NOMO-1 treated with DMSO at 0.1 percent for 48 hours (cell line): ENCODE results near the gene PLIN5.

ENCODE experiments used
- DNase-seq: peaks from one replicate; lab custom pipeline; 2025; ENCODE audit not compliant: unreplicated experiment; lab: John Stamatoyannopoulos, UW

Gene PLIN5, protein sequence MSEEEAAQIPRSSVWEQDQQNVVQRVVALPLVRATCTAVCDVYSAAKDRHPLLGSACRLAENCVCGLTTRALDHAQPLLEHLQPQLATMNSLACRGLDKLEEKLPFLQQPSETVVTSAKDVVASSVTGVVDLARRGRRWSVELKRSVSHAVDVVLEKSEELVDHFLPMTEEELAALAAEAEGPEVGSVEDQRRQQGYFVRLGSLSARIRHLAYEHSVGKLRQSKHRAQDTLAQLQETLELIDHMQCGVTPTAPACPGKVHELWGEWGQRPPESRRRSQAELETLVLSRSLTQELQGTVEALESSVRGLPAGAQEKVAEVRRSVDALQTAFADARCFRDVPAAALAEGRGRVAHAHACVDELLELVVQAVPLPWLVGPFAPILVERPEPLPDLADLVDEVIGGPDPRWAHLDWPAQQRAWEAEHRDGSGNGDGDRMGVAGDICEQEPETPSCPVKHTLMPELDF

DNA sequence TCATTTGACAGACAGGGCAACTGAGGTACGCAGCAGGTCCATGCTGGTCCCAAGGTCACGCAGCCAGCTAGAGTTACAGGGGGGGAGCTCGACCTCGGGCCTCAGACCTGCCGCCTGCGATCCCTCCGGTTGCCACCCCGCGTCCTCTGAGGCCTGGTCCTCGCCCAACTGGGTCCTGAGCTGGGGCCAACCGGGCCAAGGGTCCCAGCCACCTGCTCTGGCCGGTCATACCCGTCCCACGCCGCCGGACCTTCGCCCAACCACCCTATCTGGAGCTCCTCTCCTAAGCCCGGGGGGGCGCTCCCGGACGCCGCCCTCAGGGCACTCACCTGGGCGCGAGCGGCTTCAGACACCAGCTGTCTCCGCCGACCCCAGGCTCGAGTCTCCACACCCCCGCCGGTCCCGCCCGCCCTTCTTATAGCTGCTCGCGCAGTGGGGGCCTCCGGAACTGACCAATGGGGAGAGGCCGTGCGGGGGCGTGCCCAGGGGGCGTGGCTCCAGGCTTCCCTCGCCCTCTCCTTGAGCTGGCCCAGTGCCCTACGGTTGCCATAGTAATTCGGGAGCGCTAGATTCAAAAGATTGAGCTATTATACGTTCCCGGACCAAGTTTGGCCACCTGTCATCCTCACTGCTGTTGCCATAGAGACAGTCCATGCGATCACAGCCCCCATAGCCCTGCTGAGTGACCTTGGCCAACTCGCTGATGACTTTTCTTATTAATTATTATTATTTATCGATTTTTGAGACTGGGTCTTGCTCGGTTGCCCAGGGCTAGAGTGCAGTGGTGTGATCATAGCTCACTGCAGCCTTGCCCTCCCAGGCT, at the start of gene PLIN5:
Gene PLIN5, minus strand, starts transcription at position 389 of the 823 bp plus-strand sequence. CDS start 1,150 bp downstream, outside the sequence.
- peak; percentile 29 for DNase-seq

DNA sequence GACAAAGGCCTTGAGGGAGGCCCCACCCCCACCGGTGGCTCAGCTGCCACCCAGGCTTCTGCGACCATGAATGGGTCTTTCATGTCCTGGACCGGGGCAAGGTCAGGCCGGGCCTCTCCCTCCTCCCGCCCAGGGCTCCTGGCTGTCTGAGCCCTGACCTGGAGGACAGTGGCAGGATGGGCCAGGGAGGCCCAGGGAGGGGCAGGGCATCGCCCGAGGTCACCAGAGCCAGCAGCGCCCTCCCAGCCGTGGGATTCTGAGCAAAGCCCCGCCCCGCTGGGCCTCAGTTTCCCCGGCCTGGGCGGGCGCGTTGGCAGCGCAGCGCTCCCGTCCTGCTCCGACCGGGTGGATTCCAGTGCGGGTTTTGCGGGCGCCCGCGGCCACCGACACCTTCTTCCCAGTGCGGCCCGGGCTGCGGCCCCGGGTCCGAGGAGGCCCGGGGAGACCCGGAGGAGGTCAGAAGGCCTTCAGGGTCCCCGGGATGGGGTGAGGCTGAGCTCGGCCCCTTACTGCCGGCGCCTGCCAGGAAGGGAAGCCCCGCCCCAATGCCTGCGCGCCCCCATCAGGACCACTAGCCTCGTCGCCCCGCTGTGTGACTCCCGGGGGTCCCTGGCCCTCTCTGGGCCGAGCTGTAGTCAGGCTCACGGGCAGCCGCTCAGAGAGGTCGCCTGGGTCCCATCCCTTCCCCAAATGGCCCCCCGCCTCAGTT, 49.1 kb upstream of the PLIN5 start:
- DNase-seq = no peak

DNA sequence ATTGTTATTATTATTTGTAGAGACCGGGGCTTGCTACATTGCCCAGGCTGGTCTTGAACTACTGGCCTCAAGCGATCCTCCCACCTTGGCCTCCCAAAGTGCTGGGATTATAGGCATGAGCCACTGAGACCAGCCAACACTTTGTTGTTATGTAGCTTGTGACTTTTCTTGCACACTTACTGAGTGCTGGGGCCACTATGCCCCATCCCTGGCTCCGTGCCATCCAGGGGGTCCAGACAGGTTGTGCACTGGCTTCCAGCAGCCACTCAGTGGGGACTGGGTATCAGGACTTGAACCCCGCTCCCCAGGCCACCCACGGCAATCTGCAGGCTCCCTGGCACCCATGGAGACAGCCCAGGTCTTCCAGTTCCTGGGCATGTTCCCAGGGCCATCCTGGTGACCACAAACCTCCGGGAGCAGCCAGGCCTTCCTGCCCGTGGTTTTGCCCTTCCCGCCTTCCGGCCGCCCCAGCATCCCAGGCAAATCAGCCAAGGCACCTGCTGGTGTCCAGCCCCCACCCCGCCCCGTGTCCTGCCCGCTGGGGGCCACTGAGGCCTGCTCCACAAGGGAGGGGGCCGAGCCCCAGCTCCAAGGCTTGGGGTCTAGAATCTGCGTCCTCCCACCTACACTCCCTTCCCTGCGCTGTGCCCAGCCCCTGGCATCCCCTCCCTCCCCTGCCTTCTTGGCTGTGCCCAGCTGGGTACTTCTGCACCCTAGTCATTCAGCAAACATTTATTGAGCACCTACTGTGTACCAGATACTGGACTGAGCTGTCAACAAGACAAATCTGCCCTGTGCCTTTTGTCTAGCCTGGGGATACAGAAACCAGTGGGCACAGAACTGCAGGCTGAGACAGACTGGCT, 48.2 kb upstream of the PLIN5 start:
- DNase-seq = no peak

DNA sequence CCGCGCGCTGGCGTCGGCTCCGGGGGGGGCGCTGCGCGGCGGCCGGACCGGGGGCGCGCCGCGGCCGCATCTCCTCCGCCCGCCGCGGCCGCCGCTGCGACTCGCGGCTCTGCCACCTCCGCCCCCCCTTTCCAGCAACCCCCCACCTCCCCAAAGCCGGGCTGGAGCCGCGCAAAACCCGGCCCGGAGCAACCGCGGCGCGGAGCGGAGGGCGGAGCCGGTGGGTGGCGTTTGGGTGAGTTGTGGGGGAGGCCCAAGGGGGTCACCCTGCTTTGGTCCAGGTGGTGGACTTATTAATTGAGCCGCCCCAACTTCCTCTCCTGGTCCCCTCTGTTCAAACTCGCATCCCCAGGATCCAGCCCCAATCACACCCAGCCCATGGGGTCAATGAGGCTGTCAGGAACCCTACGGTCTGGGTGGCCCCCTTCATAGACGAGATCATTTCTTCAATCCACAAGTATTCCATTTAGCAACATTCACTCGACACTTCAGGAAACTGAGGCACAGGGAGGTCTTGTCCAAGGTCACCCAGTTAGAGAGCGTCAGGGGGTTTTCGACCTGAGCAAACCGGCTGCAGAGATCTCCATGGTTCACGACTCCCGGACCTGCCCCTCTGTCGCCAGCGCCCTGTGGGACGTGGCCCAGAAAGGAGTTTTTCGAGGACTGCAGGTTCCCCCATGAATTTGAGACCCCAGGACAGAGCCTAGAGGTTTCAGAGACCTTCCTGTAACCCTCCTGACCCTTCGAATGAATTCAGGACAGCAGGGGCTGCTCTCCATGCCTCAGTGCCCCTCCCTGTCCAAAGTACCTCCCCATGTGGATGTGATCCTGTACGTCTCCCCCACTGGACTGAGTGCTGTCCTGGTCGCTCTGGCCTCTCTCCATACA, 46.9 kb upstream of the PLIN5 start:
- no peak for DNase-seq

DNA sequence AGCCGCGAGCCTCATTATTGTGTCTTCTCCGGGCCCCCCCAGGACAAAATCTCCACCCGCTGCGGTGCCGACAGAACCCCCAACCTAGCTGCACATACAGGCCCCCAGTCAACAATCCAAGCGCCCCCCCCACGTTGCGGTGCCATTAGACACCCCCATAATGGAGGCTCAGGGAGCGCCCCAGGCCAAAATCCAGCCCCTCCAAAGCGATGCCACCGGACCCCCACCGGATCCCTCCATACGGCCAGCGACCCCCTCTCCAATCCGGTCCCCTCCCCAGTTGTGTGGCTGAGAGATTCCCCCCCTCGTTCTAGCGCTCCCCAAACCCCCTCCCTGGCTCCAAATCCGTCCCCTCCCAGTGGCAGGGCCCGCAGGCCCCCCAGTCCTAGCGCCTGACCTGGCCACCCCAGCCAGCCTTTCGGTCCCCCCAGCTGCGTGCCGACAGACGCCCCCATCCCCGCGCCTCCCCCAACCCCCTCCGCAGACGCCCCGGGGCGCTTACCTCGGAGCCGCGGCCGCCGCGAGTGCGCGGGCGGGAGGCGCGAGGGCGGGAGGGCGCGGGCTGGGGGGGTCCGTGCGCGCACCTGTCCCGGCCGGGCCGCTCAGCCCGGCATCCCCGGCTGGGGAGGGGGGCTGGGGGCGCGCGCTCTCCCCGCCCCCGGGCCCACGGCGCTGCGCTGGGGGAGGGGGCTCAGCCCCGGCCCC, 46.1 kb upstream of the PLIN5 start:
- DNase-seq = no peak

DNA sequence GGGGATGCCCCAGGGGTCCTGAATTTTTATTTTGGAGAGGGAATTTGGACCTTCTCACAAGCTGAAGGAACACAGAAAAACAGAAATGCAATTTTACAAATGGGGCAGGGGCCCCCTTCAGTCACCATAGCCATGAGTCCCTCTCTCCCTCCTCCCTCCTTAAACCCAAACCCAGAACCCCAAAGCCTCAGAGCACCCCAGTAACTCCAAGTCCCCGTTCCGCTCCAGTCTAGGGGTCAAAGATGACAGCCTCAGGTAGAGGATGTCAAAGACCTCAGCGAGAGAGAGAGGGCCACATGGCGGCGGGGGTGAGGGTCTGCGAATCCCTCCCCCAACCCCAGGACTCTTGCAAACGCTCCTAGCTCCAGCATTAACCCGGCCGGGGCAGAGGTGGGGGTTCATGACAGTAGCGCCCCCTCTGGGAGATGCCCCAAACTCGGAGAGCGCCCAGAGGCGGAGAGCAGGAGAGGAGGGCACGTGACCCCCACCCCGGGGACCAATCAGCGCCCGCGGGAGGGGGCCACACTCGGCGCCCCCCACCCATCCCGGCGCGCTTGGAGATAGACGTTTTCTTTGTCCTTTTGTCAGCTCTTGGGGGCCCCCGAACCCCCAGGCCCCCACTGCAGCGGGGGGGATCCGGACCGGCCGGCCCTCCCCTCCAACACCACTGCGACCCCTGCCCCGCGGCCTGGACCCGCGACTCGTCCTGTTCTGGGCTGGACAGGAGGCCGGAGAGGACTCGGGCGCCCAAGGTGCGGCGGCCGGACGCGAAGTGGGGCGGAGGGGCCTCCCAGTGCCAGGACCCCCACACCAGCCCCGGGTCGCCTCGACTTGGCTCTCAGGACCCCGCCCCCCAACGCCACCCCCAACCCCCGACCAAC, 45.2 kb upstream of the PLIN5 start:
- DNase-seq = no peak

DNA sequence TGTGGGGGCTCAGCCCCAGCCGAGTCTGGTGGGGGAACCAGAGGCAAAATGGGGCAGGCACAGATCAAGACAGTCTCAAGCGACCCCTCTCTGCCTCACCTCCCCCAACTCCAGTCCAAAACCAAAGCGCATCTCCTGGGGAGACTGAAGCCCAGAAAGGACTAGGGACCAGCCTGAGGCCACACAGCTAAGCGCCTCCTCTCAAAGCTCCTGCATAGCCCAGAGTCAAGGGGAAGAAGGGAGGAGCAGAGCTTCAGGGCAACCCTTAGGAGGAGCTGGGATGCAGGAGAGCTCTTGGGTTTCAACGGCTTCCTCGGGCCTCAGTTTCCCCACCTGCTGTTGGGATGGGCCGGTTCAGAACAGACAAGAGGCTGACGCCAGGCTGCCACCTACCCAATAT, 44.4 kb upstream of the PLIN5 start:
- DNase-seq = no peak

DNA sequence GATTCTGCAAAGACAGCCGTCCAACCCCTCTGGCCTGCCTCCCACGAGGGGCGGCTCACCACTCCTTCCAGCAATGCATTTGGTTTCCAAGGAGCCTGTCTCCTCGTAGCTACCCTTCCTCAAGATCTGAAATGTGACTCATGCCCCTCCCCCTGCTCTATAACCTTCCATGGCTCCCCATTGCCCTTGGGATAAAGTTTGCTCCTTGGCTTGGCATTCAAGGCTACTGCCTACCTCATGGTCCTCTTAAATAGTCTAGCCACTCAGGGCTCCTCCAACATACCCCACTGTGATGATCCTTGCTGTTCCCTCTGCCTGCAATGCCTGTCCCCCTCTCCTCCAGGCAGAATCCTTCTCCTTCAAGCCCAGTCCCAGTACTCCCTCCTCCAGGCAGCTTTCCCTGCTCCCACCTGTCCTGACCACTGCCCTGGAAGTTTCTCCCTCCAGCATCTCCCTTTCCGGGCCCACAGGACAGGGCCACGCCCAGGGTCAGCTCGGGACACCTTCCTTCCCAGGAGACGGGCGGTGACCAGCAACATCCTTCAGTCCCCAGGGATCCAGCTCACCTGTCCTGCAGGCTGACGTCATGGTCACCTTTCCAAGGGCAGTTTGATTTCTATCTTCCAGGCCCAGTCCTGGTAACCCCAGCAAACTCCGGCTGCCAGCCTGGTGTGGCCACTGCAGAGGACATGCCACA, 43.7 kb upstream of the PLIN5 start:
- no peak for DNase-seq

DNA sequence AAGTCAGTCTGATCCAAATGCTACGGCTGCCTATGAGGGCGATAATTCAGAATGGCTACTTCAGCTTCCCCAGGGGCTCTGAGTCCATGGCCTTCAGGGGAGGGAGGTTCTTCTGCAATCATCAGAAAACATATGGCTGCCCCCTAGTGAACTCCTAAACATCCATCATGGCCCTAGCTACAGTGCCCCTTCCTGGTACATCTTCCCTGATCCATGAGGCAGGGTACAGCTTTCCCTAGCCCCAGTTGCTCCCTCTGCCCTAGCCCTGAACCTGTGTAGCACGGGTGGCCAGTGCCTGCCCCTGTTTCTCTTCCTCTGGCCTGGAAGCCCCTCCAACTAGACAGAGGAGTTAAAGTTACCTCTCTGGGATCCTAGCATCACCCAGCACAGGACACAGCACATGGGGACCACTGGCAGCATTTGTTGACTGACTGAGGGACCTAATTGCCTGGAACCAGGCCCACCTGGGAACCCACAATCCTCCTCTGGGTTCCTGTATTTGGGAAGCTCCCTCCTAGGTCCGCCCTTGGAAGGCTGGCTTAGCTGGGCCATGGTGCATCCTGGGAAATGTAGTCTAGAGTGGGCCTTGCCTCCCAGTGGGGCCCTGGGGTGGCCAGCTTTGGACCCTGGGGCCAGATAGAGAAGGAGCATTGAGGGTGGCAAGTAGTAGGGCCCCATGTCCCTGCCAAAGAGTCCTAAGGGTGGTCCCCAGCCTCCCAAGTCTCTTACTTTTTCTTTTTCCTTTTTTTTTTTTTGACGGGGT, 42.2 kb upstream of the PLIN5 start:
- DNase-seq = no peak

DNA sequence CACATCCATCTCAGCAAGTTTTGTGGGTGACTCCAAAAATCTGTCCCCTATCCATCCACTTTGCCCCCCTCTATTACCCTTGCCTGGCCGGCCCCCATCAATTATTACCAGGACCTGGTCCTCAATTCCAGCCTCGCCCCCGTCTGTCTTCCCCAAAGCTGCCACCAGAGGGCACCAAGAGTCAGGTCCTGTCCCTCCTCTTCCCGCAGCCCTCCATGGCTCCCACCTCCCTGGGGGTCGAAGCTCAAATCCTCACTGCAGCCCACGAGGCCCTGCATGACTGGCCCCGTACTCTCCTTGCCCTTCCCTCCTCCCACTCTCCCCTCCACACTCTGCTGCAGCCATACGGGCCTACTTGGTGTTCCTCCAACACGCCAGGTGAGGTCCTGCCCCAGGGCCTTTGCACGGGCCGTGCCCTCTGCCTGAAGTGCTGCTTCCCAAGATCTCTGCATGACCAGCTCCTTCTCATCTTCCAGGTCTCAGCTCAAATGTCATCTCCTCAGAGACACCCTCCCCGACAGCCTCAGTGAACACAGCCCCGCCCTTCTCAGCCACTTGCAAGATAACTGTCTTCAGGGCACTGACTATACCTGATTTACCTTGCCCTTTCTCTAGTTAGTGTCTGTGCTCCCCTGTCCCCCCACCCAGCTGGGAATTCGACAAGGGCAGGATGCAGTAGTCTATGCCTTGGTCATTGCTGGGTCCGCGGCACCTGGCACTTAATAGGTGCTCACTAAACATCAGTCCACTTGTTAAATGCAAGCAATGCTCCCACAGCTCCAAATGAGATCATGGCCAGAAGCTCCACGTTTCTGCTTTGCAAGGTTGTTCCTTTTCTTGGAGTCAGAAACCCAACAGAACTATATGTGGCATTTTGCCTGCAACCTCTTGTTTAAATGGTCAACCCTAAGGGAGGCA, 41.3 kb upstream of the PLIN5 start:
- no peak for DNase-seq

DNA sequence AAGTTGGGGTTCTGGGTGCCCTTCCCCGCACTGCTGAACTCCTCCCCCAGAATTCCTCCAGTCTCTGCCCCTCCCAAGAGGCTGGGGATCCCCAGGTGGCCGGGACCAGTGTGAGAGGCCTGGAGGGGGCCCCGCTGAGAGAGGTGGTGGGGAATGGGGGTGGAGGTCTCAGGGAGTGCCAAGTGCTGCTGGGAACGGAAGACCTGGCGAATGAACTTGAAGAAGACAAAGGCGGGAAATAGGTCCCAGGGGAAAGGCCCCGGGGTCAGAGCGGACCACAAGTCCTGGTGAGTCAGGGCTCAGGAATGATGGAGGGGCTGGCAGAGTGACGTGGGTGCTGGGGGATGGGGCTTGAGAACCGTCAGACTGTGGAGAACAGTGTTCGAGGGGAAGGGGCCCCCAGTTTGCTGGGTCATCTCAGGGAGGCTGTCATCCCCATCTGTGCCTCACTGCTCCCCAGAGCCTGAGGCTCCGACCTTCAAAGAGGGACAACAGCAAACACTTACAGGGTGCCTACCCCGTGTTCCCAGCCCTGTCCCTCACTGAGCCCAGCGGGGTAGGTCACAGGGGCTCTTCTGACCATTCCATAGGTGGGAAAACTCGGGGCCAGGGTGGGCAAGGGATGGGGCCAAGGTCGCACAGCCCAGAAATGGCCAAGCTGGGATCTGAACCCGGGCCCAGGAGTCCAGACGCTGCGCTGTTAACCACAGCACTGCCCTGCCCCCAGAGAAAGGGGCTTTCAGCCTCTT, 40.4 kb upstream of the PLIN5 start:
- DNase-seq = no peak

DNA sequence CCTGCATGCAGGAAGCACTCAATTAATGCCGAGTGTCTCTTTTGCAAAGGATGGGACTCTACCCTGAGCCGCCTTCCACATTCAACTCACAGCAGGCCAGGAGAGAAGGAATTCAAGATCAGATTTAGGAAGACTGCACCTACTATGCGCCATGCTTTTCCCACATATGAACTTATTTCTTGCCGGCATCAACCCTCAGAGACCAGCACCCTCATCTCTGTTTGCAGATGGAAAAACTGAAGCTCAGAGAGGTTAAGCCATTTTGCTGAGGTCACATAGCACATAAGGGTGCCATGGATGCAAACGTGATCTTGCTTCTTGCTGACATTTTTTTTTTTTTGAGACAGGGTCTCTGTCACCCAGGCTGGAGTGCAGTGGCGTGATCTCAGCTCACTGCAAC, 38.7 kb upstream of the PLIN5 start:
- DNase-seq = no peak

DNA sequence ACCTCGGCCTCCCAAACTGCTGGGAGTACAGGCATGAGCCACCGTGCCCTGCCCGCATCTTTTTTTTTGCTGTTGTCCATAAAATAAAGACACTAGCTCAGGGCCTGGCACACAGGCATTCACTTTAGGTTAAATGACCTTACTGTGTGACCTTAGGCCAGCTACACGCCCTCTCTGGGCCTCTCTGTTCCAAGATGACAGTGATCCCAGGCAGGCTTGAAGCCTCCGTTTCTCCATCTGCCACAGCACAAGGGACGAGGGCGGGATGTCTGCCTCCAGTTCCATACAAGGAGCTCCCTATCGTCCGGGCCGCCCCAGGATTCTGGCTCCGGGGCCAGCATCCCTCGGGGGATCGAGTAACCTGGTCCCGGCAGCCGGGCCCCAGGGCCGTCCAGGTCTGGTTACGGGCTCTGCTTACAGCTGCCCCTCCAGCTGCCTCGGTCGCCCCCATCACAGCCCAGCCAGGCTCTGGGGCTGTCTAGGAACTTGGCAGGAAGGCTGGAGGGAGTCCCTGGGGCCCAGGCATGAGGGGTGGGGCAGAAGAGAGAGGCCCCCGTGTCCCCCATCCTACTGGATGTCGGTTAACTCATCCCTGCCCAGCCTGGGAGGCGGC, 36.4 kb upstream of the PLIN5 start:
- no peak for DNase-seq

DNA sequence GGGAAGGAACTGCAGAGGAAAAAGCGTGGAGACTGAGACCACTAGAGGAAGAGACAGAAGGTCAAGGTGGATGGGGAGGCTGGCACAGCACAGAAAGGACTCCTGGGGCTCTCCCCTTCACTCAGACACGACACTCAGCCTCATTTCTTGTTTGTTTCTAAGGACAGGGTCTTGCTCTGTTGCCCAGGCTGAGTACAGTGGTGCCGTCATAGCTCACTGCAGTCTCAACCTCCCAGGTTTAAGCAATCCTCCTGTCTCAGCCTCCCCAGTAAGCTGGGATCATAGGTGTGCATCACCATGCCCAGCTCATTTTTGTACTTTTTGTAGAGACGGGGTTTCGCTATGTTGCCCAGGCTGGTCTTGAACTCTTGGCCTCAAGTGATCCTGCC, 35.9 kb upstream of the PLIN5 start:
- no peak for DNase-seq

DNA sequence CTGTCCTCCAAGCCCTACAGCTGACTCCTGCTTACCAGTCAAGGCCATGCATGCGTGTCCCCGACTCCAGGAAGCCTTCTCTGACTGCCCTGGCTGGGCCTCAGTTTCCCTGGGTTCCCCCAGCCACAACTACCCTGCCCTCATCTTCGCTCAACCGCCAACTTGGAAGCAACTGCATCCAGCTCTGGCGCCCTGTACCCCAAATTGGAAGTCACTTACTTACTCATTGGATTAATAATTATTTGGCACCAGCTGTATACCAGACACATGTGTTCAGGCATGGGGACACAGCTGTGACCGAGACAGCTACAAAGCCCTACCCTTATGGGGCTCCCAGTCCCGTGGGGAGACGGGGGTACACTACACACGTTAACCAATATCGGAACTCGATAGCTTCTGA, 35.4 kb upstream of the PLIN5 start:
- DNase-seq = no peak
